GM12874 (cell line): ENCODE results near the gene NRN1.

Source experiments
- TF ChIP-seq, protein P1 (sequence below): IDR thresholded peaks from 2 replicates; pipeline ENCODE4 v1.5.1; 2011; ENCODE audit warnings: low read depth, mild to moderate bottlenecking, control low read depth, low read length, moderate library complexity; ENCODE audit not compliant: insufficient read depth

The NRN1 gene

GRCh38 chr6:5962794-5963193 is 43.9 kb downstream of the NRN1 start:
- TF ChIP-seq, protein P1, sequence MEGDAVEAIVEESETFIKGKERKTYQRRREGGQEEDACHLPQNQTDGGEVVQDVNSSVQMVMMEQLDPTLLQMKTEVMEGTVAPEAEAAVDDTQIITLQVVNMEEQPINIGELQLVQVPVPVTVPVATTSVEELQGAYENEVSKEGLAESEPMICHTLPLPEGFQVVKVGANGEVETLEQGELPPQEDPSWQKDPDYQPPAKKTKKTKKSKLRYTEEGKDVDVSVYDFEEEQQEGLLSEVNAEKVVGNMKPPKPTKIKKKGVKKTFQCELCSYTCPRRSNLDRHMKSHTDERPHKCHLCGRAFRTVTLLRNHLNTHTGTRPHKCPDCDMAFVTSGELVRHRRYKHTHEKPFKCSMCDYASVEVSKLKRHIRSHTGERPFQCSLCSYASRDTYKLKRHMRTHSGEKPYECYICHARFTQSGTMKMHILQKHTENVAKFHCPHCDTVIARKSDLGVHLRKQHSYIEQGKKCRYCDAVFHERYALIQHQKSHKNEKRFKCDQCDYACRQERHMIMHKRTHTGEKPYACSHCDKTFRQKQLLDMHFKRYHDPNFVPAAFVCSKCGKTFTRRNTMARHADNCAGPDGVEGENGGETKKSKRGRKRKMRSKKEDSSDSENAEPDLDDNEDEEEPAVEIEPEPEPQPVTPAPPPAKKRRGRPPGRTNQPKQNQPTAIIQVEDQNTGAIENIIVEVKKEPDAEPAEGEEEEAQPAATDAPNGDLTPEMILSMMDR, result no peak

DNA sequence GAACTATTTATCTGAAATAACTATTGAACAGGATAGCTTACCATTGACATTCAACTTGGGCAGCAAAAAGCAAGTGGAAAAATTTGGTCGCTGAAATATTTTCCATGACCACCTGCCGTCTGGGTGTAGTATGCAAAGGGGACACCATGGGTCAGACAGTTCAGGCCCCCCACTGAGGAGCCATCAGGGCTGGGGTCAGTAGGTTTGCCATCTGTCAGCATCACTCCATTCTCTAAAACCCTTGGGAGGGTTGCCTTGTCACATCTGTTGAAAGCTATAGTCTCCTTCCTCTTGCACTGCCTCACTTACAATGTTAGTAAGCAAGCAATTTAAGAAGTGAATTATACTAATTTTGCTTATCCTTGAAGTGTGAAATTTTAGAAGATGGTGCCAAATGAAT is 44.9 kb downstream of the NRN1 start:
- TF ChIP-seq, protein P1, result no peak

DNA sequence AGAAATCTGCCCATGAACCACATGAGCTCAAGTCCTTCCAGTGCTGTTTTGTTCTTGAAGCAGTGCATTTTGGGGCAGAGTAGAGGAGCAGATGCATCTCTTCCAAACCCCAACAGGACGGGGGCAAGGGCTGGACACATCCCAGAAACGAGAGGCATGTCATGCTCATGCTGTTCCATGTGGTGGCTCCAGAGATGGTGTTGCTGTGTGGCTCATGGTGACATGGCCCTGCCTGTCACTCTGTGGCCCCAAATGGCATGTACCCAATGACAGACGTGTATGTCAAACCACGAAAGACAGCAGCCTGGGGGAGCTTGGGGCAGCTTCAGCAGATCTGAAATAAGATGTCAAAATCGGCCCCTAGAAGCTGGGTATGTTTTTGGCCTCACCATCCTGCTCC is 46.3 kb downstream of the NRN1 start:
- TF ChIP-seq, protein P1, result no peak

DNA sequence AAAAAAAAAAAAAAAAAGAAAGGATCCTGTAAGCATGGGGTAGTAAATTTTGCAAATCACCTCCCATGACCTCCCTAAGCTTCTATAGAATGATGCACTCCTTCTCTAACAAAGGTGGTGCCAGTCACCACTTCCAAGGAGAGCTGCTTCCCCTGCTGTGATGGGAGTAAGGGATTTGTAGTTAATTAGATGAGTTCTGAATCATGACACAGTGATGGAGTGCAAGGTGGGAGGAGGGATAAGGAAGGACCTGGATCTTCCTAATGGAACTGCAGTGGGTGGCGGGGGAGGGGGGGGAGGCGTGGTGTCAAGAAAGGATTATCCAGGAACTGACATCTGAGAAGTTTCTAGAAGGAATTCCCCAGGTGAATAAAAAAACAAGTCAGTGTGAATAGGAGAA is 47.8 kb downstream of the NRN1 start:
- TF ChIP-seq, protein P1, result no peak

DNA sequence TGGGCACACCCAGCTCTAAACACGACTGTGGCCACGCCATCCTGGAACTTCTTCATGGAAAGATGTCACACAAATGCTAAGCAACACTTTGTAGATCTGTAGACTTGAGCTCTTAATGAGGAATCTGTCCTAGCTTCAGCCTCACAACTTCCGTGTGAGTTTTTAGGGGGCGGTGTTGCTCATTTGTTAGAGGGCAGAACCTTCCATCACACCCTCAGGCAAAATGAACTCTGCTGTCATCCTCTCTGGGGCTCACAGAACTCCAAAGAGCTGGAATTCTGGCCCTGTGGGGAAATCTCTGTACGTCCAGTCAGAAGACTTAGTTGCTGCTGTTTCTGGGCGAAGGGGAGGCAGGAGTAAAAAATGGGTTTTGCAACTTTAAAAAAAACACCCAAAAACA is 49.8 kb downstream of the NRN1 start:
- TF ChIP-seq, protein P1, result no peak

- TF ChIP-seq, protein P1, result peak; percentile 69
These were observed 56.4 kb downstream of the NRN1 start for GRCh38 chr6:5950361-5950785.
